ENCODE results near the gene VEPH1.

Gene VEPH1

DNA sequence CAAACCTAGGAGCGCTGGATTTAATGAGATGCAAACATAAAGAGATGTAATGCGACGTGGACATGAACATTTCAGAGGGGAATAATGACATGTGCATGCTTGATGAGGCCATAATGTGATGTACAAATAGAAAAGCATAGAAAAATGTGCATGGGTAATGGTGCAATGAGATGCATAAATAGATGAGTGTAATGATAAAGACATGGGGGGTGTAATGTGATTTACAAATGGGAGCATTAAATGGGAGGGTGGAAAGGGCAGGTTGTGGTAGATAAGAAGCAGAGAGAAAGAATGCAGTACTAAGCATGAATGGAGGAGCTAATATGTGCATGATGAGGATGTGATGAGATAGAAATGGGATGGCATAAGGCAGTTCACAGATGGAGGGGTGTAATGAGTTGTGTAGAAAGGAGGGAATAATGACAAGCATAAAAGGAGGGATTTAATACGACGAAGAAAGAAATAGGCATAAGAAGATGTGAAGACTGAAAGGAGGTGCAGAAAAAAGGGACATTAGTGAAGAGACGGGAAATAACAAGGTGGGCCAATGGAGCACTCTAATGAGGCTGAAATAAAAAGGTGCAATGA, 205.8 kb downstream of the VEPH1 start:
- TF ChIP-seq, protein P1, sequence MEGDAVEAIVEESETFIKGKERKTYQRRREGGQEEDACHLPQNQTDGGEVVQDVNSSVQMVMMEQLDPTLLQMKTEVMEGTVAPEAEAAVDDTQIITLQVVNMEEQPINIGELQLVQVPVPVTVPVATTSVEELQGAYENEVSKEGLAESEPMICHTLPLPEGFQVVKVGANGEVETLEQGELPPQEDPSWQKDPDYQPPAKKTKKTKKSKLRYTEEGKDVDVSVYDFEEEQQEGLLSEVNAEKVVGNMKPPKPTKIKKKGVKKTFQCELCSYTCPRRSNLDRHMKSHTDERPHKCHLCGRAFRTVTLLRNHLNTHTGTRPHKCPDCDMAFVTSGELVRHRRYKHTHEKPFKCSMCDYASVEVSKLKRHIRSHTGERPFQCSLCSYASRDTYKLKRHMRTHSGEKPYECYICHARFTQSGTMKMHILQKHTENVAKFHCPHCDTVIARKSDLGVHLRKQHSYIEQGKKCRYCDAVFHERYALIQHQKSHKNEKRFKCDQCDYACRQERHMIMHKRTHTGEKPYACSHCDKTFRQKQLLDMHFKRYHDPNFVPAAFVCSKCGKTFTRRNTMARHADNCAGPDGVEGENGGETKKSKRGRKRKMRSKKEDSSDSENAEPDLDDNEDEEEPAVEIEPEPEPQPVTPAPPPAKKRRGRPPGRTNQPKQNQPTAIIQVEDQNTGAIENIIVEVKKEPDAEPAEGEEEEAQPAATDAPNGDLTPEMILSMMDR (IDR thresholded peaks at IDR 0.05; ENCODE audit: control insufficient read depth, extremely low read depth, insufficient read depth) = no peak
- H3K4me3 ChIP-seq (ENCODE audit: low read depth, low read length) = no peak overlapping the region
- no peak for DNase-seq (ENCODE audit: low read depth)

DNA sequence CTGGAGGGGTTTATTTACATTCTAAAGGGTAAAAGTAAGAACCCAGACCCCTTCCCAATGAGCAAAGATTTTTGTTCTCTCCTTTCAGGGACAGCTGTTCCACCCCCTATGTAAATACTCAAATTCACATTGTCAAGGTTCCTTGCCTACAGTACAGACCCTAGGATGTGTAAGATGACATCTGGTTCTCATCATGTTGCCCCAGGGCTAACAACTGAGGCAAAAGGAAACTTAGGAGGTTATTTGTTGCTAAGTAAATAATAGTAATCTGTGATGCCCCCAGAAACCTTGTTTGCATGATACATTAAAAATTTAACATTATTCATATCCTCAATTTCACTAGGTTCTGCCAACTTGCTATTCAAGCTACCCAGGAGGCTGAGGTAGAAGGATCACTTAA, 208.3 kb downstream of the VEPH1 start:
- TF ChIP-seq, protein P1 (IDR thresholded peaks at IDR 0.05; ENCODE audit: control insufficient read depth, extremely low read depth, insufficient read depth) = no peak
- no peak overlapping the region for H3K4me3 ChIP-seq (ENCODE audit: low read depth, low read length)
- DNase-seq (ENCODE audit: low read depth) = no peak

DNA sequence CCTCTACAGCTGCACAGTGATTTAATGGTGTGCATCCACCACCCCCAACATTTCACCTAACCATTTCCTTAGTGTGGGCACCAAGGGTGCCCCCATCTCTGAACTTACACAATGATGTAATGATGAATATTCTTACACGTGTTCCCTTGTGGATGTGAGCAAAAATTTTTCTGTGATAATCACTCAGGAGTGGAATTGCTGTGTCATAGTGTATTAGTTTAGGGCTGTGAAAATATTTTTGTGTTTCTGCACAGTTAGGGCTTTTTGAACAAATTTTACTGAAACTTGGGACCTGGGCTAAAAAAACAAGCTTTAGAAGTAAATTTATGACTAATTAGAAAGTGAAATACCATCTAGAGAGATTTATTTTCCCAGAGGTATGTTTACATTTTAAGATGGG, 208.7 kb downstream of the VEPH1 start:
- TF ChIP-seq, protein P1 (IDR thresholded peaks at IDR 0.05; ENCODE audit: control insufficient read depth, extremely low read depth, insufficient read depth) = no peak
- no peak for DNase-seq (ENCODE audit: low read depth)
- H3K4me3 ChIP-seq (ENCODE audit: low read depth, low read length) = no peak overlapping the region

DNA sequence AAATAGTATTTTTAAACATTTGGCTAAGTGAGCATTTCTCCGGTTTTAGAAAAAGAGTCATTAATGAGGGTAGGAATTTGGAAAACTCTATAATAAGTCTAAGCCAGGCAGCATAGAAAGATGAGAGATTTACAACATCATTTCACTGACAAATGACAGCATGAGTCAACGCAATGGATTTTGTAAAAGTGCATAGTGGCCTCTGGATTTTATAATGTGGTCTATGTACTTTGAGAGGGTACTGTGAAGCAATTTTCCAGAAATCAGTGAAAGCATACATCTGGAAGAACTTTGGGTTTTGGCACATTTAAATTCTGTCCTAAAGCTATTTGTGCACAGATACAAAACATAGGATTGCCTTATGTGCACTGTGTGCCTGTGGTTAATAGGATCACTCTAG, 212.4 kb downstream of the VEPH1 start:
- DNase-seq (ENCODE audit: low read depth) = no peak
- no peak overlapping the region for H3K4me3 ChIP-seq (ENCODE audit: low read depth, low read length)
- TF ChIP-seq, protein P1 (IDR thresholded peaks at IDR 0.05; ENCODE audit: control insufficient read depth, extremely low read depth, insufficient read depth) = no peak

DNA sequence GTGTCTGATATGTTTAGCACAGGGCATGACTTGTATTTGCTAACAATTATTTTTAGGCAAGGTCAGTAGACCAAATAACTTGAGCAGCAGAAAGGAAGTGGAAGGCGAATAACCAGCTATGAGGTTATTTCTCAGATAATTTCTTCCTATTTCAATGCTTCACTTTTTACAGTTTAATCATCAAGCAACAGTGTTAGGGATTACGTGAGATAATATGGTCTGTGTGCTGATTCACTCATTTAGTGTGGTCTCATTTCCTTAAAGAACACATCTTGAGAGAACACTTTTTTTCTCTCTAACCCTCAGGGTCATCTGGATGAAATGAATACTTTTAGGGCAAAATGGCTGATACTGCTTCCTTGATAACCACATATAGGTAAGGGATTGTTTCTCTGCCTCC, 217.2 kb downstream of the VEPH1 start:
- H3K4me3 ChIP-seq (ENCODE audit: low read depth, low read length) = no peak overlapping the region
- TF ChIP-seq, protein P1 (IDR thresholded peaks at IDR 0.05; ENCODE audit: control insufficient read depth, extremely low read depth, insufficient read depth) = no peak
- DNase-seq (ENCODE audit: low read depth) = no peak

DNA sequence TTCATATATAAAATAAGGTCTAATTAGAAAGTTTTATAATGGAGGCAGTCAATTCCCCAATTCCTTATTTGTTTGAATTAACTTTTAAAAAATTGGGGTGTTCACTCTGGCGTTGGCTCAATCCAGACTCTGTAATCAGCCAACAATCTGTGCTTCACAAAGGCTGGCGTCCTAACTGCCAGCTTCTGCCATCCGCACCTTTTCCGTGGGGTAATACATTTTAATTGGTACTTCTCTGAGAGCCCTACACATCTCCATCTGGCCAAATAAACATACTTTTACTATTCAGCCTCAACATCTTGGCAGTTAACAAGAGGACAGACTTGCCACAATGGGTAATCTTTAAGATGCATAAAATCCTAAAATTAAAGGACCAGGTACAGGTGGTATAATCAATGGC, 218.1 kb downstream of the VEPH1 start:
- DNase-seq (ENCODE audit: low read depth) = no peak
- no peak overlapping the region for H3K4me3 ChIP-seq (ENCODE audit: low read depth, low read length)
- TF ChIP-seq, protein P1 (IDR thresholded peaks at IDR 0.05; ENCODE audit: control insufficient read depth, extremely low read depth, insufficient read depth) = no peak

DNA sequence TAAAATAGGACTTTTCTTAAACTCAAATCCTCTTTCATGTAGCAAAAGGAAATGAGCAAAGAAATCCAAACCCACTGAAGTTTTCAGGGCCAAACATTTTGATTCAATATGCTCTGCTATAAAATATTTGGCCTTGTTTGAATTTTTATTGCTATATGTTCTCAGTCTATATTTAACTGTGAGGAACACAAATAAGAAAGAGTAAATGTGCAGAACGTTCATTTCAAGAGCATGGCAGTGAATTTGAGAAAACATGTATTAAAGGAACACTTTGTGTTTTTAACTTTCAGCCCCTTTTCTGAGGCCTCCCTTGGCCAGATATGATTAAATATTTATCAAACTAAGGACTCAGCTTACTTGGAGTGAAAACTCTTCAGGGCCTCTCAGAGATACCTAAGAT, 218.5 kb downstream of the VEPH1 start:
- TF ChIP-seq, protein P1 (IDR thresholded peaks at IDR 0.05; ENCODE audit: control insufficient read depth, extremely low read depth, insufficient read depth) = no peak

More for the DNA sequence above, 218.5 kb downstream of the VEPH1 start:
- peak; percentile 55 for DNase-seq (ENCODE audit: low read depth)
- no peak overlapping the region for H3K4me3 ChIP-seq (ENCODE audit: low read depth, low read length)
